MM.1S (cell line): ENCODE results near the gene FBXO38.

ENCODE experiments used
- EZH2 ChIP-seq: fragments of 300-600 bp; sonication (generic); optimal IDR thresholded peaks from 2 replicates; pipeline ENCODE3; 2017; ENCODE audit warnings: low read depth, mild to moderate bottlenecking, antibody characterized with exemption, low read length, mixed read lengths
- TF ChIP-seq, protein P1 (sequence below): fragments of 300-600 bp; sonication (generic); IDR thresholded peaks from 2 replicates; pipeline ENCODE4 v1.5.1; 2016; ENCODE audit warnings: antibody characterized with exemption, low read length, mixed read lengths

DNA sequence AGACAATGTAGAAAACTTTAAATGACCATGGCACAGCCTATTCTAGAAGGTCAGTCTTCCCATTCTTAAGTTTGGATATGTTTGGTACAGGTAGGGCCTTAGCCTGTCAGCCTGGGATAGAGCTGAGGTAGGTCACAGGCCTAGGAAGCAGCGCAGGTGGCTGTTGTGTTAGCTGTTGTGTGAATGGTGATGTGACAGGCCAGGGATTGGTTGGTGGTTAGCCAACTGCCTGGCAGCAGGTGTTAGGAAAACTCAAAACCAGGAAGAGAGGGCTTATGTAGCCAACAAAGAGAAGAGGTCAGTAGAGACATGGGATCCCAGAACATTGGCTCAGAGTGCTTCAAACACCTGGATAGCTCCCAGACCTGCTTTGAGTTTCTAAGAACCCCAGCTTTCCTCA lies 84.2 kb downstream of the FBXO38 start:
- TF ChIP-seq, protein P1, sequence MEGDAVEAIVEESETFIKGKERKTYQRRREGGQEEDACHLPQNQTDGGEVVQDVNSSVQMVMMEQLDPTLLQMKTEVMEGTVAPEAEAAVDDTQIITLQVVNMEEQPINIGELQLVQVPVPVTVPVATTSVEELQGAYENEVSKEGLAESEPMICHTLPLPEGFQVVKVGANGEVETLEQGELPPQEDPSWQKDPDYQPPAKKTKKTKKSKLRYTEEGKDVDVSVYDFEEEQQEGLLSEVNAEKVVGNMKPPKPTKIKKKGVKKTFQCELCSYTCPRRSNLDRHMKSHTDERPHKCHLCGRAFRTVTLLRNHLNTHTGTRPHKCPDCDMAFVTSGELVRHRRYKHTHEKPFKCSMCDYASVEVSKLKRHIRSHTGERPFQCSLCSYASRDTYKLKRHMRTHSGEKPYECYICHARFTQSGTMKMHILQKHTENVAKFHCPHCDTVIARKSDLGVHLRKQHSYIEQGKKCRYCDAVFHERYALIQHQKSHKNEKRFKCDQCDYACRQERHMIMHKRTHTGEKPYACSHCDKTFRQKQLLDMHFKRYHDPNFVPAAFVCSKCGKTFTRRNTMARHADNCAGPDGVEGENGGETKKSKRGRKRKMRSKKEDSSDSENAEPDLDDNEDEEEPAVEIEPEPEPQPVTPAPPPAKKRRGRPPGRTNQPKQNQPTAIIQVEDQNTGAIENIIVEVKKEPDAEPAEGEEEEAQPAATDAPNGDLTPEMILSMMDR: no peak
- no peak for TF ChIP-seq EZH2
